GOT3 (cell line): ENCODE results near the gene HOXB6.

Source experiments
- DNase-seq: peaks from one replicate; lab custom pipeline; 2025; ENCODE audit warnings: mixed read lengths; lab: John Stamatoyannopoulos, UW

HOXB6 gene

GRCh38 chr17:48565925-48566710 is 38.7 kb downstream of the HOXB6 start:
- DNase-seq, result no peak

DNA sequence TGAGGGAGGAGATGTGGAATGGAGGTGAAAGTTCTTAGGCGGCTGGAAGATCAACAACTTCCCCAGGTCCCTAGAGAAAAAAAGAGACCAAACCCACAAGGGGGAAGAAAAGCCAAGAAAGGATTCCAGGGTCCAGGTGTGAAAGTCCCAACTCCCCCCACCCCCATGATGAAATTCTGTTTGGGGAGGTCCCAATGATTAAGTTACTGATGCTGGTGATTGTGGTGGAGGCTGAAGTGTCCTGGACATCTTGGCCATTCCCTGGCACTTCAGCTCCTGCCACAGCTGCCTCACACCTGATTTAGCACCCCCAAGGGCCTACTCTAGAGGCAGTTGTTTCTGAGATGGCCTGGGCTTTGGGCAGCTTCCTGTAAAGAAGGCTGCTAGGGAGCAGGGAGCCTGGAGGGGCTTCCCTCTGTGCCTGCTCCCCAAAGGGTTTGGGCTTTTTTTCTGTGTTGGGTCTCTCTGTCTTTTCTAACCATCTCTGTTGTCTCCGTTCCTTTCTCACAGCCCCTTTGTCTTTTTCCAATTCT is 39.7 kb downstream of the HOXB6 start:
- no peak for DNase-seq

- DNase-seq, result no peak
Measured at GRCh38 chr17:48564188-48565021, 40.4 kb downstream of the HOXB6 start.

DNA sequence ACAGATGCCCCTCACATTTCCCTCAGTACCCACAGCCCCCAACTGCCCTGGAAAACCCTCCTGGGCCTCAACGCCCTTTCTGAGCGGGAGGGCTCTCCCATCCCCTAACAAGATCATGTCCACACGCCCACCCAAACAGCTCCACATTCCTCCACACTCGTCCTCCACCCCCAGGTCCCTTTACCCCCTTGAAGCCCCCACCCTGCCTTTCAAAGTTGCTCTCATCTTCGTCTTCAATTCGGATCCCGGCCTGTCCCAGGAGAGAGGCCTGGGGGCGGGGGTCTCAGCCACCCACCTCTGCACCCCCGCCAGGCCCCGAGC is 41.0 kb downstream of the HOXB6 start:
- DNase-seq, result no peak

- no peak for DNase-seq
Measured at GRCh38 chr17:48563385-48563838, 41.4 kb downstream of the HOXB6 start.

DNA sequence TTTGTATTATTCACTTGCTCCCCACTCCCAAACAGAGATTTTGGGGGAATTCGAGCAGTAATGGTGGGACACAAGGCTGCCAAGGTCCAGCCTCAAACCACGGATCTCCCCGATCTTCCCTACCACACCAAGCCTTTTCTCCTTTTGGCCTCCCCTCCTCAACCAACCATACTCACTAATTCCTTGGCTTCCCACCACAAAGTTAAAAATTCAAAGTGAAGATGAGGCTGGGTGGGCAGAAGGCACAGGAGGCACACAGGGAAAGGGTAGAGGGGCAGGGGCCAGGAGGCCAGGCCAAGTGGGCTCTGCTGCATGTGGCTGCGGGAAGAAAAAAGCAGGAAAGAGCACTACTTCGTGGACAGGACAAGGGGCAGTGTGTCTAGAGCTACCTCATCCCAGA is 41.9 kb downstream of the HOXB6 start:
- DNase-seq, result no peak

DNA sequence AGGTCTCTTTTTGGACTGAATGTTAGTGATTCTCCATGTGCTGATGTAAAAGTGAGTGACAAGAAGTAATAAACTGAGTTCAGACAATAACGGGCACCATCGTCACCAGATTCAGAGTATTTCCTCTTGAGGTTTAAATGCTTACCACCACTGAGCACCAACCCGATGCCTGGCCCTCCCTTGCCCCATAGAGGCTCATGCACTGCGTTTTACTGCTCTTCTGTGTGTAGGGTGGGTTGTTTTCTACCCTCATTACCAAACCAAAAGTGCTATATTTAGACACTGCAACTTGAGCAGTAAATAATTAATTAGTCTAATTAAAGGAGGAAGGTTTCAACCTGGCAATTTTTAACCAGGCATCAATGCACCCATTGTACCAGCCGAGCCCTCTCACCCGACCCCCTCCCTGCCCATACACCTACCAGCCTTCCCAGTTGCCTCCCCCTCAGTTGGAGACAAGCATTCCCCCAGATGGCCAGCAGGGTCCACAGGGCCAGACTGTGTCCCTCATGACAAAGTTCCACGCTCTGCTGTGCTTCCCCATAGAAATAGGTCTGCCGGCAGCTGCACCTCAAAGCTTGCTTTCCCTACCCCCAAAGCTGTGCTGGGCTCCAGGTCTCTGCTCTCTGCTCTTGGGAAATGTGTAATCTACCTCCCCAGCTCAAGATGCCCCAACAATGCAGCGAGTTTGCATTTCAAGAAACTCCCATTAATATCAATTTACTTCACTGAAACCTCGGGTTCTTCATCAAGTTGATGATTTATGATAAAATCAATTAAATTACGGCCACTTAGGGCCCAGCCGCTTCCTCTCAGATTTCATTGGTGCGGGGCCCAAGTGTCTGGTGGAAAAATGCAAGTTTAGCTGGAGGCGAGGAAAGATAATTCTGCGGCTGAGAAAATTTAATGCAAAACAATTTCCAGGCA is 42.6 kb downstream of the HOXB6 start:
- DNase-seq, result no peak

DNA sequence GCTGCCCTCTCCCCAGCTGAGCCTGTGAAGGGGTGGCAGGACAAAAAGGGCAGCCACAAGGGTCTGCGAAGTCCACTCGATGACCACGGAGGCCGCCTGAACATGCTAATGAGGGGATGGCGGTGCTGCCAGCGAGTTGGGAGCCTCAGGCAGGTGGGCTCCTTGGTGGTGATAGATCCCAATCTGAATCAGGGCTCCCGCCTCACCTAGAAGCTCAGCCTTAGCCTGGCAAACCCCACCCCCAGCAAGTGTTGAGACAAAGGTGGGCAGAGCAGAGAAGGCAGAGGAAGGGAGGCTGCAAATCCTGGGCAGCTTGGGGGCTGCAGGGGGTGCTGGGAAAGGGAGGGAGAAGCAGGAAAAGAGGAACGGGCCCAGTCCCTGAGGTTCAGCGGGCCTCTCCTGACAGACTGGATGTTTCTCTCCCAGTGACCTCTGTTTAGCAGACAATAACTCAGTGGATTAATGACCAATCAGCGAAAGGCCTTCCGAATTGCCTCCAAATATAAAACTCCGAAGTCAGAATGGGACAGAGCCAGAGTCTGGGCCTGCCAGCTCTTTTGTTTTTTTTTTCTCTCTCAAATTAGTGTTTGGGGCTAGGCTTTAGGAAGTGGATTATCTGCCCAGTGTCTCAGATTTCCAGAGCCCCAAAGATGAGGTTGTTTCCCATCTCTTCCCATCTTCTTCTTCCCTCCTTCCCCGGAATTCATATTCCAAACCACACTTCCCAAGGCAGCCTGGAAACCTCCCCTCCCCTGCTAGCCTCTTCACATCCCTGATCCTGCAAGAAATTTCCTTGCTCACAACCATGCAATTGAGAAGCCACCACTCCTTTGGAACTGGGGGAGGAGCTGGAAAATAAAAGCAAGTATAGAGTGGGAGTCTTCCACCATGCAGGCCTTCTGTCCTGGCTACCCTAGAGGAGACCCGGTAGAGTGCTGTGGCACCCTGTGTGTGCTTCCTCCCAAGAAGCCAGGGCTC is 44.7 kb downstream of the HOXB6 start:
- no peak for DNase-seq

DNA sequence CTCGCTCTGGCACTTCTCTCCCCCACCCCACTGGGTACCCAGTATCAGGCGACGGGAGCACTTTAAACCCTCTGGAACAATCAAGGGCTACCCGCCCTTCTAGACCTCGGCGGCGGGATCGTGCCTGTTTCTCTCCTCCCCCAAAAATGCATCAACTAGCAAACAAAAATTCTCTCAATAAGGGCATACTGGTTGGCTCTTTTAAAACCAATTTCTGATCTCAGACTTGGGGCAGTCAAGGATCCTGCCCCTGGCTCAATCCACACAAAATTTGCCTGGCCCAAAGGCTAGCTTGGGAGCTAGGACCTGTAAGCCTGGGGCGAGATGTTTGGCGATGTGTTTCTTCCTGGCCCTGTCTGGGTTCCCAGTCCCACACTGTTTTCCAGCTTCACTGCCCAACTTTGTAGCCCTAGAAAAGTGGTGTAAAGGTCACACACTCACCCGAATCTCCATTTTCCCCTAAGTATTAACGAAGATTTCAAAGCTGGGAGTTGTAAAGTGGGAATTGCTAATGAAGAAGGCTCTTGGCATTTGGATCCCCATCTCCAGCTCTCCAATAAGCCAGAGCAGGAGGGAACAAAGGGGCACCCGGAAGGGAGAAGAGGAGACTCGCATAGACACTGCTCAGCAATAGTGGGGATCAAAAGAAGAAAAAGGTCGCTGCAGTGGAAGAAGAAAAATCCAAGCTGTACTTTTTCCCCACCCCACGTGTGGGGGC is 45.5 kb downstream of the HOXB6 start:
- no peak for DNase-seq

DNA sequence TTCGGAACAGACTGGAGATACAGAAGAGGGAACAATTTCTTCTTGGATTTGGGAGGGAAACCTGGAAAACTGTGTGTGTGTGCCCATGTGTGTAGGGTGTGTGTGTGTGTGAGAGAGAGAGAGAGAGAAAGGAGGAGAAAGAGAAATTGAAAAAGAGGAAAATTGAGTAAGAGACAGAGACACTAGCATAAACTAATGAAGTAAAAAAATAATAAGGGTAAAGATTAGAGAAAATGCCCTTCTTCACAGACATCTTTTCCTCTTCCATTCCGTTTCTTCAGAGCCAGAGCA is 46.0 kb downstream of the HOXB6 start:
- no peak for DNase-seq

DNA sequence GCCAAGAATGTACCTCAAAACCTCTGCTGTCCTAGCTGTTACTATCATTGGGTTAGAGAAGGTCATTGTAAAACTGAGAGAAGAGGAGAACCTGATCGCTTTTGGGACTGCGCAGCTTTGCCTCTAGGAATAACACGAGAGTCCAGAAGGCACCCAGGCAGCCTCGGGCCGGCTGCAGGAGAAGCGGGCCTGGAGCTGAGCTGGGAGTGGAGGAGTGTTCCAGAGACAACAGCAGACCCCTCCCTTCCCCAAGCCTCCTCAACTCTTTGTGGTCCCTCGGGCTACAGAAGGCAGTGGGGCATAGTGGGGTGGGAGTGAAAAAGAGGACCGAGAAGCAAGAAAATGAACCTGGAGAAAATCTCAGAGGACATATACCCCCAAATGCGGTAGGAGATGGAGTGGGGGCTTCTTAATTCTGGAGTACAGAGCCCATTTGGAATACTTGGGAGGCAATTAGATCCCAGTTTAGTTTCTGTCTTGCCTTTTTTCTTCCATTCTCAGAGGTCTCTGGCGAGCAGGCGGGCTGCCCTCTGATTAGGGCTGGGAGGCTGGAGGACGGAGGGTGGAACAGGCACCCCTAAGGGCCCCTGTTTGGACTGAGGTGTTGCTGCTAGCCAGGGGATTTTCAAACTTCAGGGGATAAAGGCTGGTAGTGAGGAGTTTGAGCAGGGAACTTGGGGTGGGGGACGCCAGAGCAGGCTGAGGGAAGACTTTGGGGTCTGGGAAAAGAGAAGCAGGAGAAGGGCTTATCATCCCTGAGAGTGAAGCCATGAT is 46.5 kb downstream of the HOXB6 start:
- no peak for DNase-seq

DNA sequence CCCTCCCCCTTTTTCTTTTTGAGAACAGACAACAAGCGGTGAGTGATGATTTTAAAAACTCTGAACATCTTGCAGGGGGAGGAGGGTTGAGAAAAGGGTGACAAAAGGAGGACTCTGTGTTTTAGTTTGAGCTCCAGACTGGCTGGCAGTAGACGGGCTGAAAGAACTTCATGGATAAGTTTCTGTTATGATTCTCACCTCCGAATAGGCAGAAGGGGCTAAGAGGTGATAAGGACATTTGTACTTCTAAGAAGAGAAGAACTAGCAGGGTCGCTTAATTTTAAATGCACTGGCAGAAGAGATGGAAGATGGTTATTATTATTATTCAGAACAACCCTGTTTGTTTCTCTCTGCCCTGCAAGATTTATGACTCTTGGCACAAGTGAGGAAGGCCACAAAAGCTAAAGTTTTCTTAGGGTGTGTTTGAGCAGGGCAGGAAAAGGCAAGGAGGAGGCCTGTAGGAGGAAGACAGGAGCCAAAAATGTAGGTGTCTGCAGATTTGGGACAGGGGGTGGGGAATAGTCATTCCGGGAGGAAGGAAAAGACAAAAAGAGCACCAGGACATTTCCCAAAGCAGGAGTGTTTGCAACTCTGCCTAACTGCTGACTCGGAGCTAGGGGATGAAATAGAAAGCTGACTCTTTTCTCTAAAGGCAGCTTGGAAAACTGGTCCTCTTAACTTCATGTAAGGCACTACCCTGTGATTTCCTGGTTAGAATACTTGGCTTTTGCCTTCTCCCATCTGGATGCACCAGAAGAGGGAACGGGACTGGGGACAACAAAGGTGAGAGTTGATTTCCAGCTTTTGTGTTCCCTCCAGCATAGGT is 48.0 kb downstream of the HOXB6 start:
- no peak for DNase-seq

GRCh38 chr17:48556229-48556575 is 48.6 kb downstream of the HOXB6 start:
- no peak for DNase-seq

DNA sequence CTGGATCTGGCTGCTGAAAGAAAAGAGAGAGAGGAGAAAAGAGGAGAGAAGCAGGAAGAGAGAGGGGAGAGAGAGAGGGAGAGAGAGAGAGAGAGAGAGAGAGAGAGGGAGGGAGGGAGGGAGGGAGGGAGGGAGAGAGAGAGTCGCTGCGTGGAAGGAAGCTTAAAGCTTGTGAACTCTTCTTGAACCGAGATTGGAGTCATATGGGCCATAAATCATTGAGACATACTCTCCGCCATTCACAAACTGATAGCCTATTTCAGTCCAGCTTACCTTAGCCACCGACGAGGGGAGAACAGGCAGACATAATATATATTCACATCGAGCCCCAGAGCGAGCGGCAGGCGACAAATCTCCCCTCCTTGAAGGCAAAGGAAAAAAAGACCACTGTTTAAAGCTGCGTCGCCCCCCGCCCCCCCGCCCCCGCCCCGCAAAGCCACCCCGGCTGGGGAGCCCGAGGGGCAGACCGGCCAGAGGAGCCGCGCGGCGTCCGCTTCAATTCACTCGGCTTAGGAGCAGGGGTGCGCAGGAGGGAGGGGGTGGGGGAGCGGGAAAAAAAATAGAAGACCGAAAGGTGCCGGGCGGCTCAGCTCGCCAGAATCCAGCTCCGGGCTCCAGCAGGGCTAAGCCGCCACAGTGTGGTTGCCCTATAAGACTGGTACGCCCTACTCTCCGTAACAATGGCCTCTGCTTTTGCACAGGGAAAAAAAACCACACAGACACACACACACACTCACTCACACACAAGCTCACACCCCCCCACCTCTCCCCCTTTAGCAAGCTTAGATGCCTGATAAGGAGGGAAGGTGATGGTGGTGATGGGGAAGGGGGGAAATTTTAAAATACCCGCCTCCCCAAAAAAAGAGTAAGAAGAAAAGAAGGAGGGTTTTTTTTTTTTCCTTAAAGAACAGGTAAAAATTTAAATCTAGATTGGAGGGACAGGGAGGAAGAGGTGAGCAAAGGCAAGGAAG is 49.2 kb downstream of the HOXB6 start:
- no peak for DNase-seq

DNA sequence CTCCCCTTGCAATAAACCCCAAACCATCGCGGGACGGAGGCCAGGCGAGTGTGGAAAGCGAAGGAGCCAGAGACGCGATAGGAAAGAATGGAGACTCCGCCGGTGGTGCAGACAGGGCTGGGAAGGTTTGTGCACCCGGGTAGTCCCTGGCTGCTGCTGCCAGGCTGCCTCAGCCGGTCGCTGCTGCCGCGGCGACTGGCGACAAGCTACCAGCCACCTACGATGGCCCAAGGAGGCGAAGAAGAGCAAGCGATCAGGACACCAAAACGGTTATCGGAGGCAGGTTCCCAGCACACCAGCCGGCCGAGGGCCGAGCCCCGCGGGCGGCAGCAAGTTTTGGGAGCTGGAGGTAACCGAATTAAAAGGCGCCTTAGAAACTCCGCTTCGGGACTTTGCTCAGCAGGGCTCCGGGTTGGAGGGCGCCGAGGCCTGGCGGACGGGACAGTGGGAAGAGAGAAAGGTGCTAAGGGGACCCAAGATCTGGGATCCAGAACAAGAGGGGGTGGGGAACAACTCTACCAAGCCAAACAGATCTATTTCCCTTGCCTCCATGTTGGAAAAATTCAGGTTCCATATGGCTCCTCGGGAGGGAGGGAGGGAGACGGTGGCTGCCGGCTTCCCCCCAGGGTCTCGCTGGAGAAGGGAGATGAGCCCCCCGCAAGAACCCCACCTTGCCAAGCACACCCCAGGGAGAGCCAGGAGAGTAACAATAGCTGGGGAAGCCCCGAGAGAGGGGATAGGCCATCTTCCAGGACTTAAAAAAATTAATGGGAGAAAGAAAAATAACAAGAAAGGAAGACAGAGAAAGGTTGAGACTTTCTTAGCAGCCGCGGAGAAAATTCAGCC is 50.2 kb downstream of the HOXB6 start:
- DNase-seq, result no peak

DNA sequence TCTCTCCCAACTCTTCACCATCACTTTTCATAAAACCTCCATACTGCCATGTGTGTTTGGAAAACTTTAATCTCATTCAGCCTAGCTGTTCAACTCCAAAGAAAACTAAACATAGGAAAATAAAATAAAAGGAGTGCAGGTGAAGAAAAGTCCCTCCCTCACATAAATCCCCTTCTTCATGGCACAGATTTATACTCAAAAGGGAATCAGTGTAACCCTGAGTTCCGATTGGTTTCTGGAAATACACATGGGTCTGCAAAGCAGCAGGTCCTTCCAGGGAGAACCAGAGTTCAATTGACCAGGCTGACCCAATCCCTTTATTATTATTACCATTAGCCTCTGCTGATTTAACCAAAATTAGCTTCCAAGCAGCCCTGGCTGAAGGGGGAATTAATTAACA is 51.0 kb downstream of the HOXB6 start:
- no peak for DNase-seq

GRCh38 chr17:48553190-48553547 is 51.6 kb downstream of the HOXB6 start:
- no peak for DNase-seq
